Stimulated activated effector memory CD8-positive, alpha-beta T cell treated with anti-CD3 and anti-CD28 coated beads, Interleukin-12 subunit alpha, Interleukin-12 subunit beta, amount 100 ng/mL, for 72 hours (primary cell): ENCODE results near the gene SLC12A9.
A peak's percentile ranks its signal among the peaks of the same experiment; 100 is the strongest.

ENCODE experiments used
- ATAC-seq: fragments of 150-1000 bp; cut with Tn5 transposase; 2 replicates; pipeline ENCODE4 v1.10.0; 2021
- DNase-seq, 2 donors: peaks; one replicate each; pipeline ENCODE4 v3.0.0; 2021 to 2022; ENCODE audit warnings: low spot score in 2 of 2
- H3K27ac Mint-ChIP-seq: one replicate; pipeline ENCODE4 v1.8.0; 2022; ENCODE audit warnings: mild to moderate bottlenecking, mixed read lengths
- H3K36me3 Mint-ChIP-seq: one replicate; pipeline ENCODE4 v1.8.0; 2022; ENCODE audit warnings: mild to moderate bottlenecking, mixed read lengths
- H3K4me1 Mint-ChIP-seq: one replicate; pipeline ENCODE4 v1.8.0; 2022; ENCODE audit warnings: mixed read lengths
- H3K4me3 Mint-ChIP-seq: one replicate; pipeline ENCODE4 v1.8.0; 2022; ENCODE audit warnings: mild to moderate bottlenecking, mixed read lengths
- H3K9me3 Mint-ChIP-seq: one replicate; pipeline ENCODE4 v1.8.0; 2022; ENCODE audit warnings: mixed read lengths

Gene SLC12A9

DNA sequence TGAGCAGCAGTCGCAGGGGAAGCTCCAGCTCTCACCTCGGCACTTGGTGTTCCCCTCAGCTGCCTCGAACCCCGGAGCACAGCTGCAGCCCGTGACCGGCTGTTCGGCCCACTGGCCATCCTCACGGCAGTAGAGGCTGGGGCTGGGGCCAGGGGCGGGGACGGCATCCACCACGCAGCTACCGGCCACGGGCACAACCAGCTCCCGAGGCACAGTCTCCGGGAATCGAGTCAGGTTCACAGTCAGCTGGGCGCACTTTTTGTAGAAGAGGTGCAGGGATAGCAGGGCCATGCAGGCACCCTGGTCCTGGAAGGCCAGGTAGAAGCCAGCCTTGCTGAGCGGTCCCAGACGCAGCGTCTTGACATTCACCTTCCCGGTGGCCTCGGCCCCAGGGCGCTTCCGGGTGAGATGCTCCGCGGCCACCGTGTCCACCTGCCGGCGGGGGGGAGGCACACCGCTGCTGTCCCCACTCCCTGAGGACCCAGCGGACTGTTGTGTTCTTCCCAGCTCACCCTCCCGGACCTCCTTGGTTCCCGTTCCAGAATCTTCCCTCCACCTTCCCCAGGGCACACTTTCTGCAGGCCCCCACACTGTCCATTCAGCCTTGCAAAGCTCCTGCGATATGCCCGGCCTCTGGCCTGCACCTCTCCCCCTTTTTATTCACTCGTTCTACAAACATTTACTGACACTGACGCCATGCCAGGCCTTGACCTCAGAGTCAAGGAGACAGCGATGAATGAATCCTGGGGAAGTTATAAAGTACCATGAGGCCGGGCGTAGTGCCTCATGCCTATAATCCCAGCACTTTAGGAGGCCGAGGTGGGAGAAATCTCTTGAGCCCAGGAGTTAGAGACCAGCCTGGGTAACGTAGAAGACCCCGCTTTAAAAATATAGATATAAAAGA lies 30.0 kb upstream of the SLC12A9 start:
- Mint-ChIP-seq H3K27ac (no peak overlapping the region), H3K9me3 (no peaks in the 10 kb centered on the region), H3K4me3 (no peak overlapping the region), H3K4me1 (peaks cover 16% of the 10 kb centered on the region), H3K36me3 (no peaks in the 10 kb centered on the region)
- ATAC-seq: no peak
- DNase-seq: no peak

DNA sequence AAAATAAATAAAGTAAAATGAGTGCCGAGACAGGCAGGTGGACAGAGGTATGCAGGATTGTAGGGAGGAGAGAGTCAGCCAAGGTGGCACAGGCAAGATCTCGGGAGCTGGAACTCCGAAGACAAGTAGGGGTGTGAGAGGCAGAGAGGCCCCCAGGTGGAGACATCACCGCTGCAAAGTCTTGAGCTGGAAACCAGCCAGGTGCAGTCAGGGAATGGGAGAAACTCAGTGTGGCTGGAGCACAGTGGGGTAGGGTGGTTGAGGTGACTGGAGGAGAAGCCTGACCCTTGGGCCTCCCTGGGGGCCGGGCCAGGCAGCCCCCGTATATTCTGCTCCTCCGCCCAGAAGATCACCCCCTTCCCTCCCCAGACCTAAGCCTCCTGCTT lies 29.4 kb upstream of the SLC12A9 start:
- DNase-seq: no peak
- H3K4me1 Mint-ChIP-seq: peaks cover 22% of the 10 kb centered on the region
- no peaks in the 10 kb centered on the region for H3K9me3 Mint-ChIP-seq
- no peak for ATAC-seq
- H3K36me3 Mint-ChIP-seq: no peaks in the 10 kb centered on the region
- H3K27ac Mint-ChIP-seq: no peak overlapping the region
- H3K4me3 Mint-ChIP-seq: no peak overlapping the region

DNA sequence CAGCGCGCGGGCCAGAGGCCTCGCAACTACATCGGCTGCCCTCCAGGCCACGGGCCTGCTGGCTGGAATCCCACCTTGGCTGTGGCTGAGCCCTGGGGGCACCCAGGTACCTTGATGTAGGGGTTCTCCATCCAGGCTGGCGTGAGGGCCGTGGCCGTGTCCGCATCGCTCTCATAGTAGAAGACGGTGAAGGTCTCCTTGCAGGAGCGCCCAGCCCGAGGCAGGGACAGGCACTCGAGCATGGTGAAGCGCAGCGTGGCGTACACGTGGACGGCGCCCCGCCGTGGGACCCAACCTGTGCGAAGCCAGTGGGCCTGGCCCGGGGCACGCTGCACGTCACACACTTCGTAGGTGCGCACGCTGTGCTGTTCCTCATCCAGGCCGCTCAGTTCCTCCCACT lies 29.0 kb upstream of the SLC12A9 start:
- DNase-seq: no peak
- Mint-ChIP-seq H3K4me3 (no peak overlapping the region), H3K4me1 (peaks cover 23% of the 10 kb centered on the region), H3K36me3 (no peaks in the 10 kb centered on the region), H3K9me3 (no peaks in the 10 kb centered on the region), H3K27ac (no peak overlapping the region)
- ATAC-seq: no peak

DNA sequence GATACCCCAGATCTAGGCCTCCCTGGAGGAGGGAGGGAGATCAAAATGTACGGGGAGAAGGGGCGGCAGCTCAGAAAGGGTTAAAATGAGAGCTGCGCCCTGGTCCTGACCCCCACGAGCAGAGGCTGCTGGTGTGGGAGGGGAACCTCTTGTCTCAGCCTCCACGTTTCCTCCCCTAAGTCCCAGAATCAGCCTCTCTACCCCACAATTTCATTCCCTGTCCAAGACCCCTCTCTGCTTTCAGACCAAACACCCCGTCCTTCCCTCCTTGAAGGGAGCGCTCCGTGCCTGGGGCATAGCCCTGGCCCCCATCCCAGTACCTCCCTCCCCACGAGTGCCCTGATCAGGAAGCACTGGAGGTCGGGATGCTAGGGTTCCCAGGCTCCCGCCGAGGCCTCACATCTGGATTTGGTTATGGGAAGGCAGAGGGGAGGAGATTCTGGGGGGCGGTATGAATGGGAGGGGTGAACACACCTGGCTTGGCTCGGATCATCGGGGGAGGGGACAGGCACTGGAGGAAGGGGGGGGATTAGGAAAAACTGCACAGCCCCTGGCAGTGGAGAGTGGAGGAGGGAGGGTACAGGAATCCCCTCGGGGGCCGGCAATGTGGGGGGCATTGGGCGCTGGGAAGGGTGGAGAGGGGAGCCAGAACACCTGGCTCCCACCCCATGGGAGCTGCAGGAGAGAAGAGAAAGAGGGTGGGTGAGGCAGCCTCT lies 27.9 kb upstream of the SLC12A9 start:
- H3K4me3 Mint-ChIP-seq: no peak overlapping the region
- peaks cover 23% of the 10 kb centered on the region for H3K4me1 Mint-ChIP-seq
- H3K36me3 Mint-ChIP-seq: no peaks in the 10 kb centered on the region
- ATAC-seq (no peak), DNase-seq (no peak)
- no peaks in the 10 kb centered on the region for H3K9me3 Mint-ChIP-seq
- no peak overlapping the region for H3K27ac Mint-ChIP-seq

DNA sequence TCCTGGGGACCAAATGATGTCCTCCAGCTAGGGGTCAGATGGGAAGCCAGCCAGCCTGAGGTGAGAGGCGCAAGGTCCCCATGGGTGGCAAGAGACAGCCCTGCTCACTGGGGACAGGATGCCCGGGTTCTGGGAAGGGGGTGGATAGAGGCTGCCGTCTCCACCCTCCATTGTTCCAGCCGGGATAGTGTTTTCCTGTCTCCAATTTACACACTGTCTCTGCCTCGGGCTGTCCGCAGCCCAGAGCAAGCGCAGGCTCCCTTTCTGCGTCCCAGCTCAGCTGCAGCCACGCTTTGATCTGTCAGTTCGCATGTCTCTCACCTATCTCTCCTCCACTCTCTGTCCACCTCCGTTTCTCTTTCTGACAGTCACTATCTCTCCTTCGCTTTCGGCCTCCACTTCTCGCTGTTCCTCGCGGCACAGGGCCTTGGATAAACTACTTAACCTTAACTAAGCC lies 27.3 kb upstream of the SLC12A9 start:
- no peaks in the 10 kb centered on the region for H3K36me3 Mint-ChIP-seq
- H3K27ac Mint-ChIP-seq: no peak overlapping the region
- peaks cover 23% of the 10 kb centered on the region for H3K4me1 Mint-ChIP-seq
- H3K9me3 Mint-ChIP-seq: no peaks in the 10 kb centered on the region
- no peak overlapping the region for H3K4me3 Mint-ChIP-seq
- DNase-seq (no peak), ATAC-seq (no peak)

DNA sequence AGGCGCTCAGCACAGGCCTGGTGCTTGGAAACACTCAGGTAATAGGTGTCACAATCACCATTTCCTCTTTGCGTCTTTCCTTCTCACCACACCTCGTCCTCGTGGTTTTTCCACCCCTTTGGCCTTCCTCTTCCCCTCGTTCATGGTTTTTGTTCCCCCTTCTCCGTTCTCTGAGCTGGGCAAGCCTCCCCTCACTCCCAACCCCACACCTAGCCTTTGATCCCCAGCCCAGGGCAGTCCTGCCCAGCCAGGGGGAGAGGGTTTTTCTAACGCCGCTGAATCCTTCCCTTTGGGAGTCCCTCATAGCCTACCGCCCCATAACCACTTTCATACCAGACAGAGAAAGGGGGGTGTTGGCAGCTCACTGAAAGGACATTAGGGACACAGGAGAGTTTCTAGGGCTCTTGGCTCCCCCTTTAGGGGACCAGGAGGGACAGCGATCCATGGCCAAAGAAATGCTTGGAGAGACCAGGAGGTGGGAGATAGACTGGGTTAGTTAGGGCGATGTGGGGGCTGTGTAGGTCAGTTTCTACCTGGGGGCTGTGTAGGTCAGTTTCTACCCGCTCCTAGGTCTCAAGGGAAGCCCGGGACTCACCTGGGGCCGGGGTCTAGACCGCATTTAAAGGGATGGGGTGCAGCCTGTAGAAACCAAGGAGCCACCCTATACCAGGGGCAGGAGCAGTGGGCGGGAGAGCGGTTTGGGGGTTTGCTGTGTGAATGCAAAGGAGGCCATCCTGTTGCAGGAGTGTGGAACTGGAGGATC lies 26.6 kb upstream of the SLC12A9 start:
- DNase-seq (no peak), ATAC-seq (no peak)
- no peak overlapping the region for H3K27ac Mint-ChIP-seq

DNA sequence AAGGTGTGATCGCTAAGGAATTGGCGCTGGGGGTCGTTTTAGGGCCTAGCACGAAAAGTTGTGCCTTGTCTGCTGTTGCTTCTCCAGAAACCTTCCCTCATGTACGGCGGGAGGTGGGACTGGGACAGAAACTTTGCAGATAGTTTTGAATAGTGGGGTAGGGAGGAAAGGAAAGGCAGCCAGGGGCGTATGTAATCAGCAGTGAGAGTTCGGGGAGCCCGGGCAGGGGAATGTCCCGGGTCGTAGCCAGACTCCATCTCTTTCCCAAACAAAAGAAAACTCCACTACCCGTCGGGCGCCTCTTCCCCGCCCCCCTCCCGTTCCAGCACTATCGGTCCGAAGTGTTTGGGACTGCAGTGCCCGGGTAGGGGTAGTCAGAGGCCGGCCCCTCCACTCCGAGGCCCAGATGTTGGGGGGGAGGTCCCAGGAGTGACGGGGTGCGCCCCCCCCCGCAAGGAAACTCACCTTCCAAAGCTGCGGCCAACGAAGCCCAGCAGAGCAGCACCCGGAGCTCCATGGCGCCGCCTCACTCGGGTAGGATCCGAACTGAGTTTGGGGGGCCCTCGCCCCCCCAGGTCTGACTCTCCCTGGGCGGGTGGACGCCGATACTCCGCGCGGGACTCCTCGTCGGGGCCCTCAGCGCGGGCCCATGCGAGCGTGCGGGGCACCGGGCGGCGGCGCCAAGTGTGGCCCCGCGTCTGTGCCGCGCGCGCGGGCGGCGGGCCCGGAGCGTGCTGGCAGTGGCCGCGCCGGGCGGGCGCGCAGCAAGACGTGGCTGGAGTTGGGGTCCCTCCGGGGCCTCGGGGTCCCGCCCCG lies 25.8 kb upstream of the SLC12A9 start:
- DNase-seq (no peak), ATAC-seq (peak; percentile 42)
- Mint-ChIP-seq H3K36me3 (no peaks in the 10 kb centered on the region), H3K27ac (no peak overlapping the region), H3K4me3 (peak overlapping the region; percentile 61), H3K4me1 (peaks cover 23% of the 10 kb centered on the region), H3K9me3 (no peaks in the 10 kb centered on the region)

More for the DNA sequence above, 26.6 kb upstream of the SLC12A9 start:
- no peaks in the 10 kb centered on the region for H3K36me3 Mint-ChIP-seq
- H3K4me1 Mint-ChIP-seq: peaks cover 23% of the 10 kb centered on the region
- H3K4me3 Mint-ChIP-seq: peak overlapping the region; percentile 58
- no peaks in the 10 kb centered on the region for H3K9me3 Mint-ChIP-seq

DNA sequence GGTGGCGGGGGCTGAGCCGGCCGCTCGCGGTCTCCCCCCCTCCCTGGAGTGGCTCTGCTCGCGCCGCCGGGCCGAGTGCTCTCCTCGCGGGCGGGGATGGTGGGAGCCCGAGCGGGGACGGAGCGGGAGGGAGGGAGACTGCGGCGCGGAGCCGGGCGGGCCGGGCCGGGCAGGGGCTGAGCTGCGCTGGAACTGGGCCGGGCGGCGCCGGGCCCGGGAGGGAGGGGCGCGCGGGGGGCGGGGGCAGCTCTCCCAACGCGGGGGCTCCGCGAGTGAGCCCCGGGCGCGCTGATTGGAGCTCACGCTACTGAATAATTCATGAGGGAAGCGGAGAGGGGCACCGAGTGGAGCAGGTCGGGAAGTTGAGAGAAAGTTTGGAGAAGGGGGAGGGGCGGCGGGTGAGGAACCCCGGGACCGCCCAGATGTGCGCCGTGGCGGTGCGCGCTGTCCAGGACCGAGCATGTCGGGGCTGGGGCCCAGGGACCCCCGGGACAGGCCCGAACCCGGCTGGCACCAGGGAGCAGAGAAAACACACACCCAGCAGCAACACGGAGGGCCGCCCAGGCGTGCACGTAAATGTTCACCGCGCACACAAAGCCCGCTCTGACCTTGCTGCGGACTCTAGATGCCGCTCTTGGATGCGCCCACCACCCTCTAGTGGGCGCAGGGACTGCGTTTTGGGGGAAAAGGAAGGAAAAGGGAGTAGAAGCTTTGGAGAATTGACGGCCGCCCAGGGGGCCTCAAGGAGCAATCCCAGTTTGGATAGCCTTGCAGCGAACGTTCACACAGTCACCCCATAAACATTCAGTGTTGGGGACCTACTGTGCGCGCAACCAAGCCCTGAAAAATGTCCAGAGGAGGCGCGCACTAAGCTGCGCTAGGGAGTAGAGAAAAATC lies 24.9 kb upstream of the SLC12A9 start, which contains the start of gene EPHB4:
EPHB4 (minus strand) TSS at position 194 of the 897 bp plus-strand sequence. CDS start 493 bp downstream, outside the sequence.
- Mint-ChIP-seq H3K36me3 (no peaks in the 10 kb centered on the region), H3K27ac (no peak within 1 kb of the TSS), H3K9me3 (no peaks in the 10 kb centered on the region), H3K4me3 (peak within 1 kb of the TSS; percentile 61), H3K4me1 (peaks cover 23% of the 10 kb centered on the region)
- peak; percentile 31 for ATAC-seq
- DNase-seq: no peak

DNA sequence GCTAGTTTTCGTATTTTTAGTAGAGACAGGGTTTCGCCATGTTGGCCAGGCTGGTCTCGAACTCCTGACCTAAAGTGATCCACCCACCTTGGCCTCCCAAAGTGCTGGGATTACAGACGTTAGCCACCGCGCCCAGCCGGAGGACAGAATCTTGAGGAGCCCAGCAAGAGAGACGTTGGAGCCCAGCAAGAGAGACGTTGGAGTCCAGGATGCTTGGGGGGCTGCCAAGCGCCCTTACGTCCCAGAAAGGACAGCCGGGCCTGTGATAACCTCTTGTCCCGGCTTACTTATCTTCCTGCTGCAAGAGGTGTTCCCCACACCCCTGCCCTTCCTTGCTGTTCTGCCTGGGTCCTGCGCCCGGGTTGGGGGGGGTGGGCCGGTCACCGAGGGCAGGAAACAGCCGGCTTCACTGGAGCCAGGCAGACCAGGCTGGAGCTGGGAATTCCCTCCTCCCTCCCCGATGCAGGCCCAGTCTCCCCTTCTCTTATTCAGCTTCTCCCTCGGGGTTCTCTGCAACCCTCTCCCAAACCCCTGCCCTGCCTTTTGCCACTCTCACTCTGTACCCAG lies 23.3 kb upstream of the SLC12A9 start:
- Mint-ChIP-seq H3K9me3 (no peaks in the 10 kb centered on the region), H3K4me3 (no peak overlapping the region), H3K4me1 (peaks cover 23% of the 10 kb centered on the region), H3K36me3 (no peaks in the 10 kb centered on the region), H3K27ac (no peak overlapping the region)
- DNase-seq (no peak), ATAC-seq (no peak)

DNA sequence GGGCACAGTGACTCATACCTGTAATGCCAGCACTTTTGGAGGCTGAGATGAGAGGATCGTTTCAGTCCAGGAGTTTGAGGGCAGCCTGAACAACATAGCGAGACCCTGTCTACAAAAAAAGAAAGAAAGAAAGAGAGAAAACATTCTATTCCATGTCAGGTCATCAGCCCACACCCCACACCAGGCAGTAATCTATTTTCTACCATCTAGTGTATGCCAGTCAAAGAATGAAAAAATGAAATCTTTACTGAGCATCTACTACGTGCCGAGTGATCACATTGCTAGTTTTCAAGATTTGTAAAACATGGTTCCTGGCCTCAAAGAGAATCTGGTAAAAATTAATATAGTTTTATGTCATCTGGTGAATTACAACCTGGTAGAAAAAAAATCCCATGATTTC lies 22.1 kb upstream of the SLC12A9 start:
- ATAC-seq (peak; percentile 29), DNase-seq (no peak)
- no peaks in the 10 kb centered on the region for H3K9me3 Mint-ChIP-seq

DNA sequence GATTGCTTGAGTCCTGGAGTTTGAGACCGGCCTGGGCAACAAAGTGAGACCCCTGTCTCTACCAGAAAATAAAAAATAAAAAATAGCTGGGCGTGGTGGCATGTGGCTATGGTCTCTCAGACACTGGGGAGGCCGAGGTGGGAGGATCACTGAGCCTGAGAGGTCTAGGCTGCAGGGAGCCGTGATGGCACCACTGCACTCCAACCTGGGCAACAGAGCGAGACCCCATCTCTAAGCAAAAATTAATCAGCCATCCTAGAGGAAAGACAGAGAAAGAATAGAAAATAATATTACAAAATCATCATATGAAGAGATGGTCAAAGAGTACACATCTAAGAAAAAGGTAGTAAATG lies 20.3 kb upstream of the SLC12A9 start:
- H3K9me3 Mint-ChIP-seq: no peaks in the 10 kb centered on the region
- H3K4me3 Mint-ChIP-seq: no peak overlapping the region
- peaks cover 21% of the 10 kb centered on the region for H3K4me1 Mint-ChIP-seq
- ATAC-seq (no peak), DNase-seq (no peak)
- H3K27ac Mint-ChIP-seq: no peak overlapping the region
- no peaks in the 10 kb centered on the region for H3K36me3 Mint-ChIP-seq

More for the DNA sequence above, 22.1 kb upstream of the SLC12A9 start:
- Mint-ChIP-seq H3K4me1 (peaks cover 22% of the 10 kb centered on the region), H3K27ac (no peak overlapping the region), H3K36me3 (no peaks in the 10 kb centered on the region), H3K4me3 (no peak overlapping the region)

DNA sequence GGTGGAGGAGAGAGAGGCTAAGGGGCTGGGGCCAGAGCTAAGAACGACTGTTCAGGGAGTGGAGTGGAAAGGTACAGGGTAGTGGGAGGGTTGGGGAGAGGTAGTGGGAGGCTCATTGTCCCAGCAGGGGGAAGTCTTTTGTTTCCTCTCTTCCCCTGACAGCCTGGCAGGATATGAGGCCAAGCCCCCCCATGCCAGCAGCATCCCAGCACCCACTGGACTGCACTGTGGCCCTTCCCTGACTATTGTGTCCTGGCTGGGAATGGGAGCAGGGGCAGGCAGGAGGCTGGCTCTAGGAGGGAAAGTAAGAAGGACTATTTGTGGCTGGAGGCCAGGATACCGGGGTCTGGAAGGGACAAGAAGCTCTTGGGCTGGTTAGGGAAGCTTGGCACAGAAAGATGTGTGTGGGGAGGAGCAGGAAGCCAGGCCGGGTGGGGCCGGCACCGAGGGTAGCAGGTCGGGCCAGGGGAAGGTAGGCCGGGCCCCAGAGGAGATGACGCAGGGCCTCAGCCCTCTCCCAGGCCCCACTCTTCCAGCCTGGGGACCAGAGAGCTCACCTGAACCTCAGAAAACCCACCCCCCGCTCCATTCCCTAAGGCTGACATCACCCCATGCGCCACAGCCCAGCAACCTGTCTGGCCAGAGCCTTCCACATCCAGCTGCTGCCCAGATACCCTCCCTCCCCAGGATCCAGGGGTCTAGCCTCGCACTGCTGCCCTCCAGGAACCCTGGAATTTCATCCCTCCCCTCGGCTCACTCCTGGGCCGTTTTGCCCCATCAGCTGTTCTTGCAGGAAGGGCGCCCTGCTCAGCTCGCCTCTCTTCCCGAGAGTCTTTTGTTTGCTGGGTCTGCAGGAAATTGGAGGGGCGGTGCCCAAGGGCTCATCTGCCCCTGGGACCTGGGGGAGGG lies 16.4 kb upstream of the SLC12A9 start:
- H3K27ac Mint-ChIP-seq: no peak overlapping the region
- H3K9me3 Mint-ChIP-seq: no peaks in the 10 kb centered on the region
- H3K4me3 Mint-ChIP-seq: peak overlapping the region; percentile 68
- no peak for DNase-seq
- no peak for ATAC-seq
- peaks cover 16% of the 10 kb centered on the region for H3K4me1 Mint-ChIP-seq
- H3K36me3 Mint-ChIP-seq: no peaks in the 10 kb centered on the region

DNA sequence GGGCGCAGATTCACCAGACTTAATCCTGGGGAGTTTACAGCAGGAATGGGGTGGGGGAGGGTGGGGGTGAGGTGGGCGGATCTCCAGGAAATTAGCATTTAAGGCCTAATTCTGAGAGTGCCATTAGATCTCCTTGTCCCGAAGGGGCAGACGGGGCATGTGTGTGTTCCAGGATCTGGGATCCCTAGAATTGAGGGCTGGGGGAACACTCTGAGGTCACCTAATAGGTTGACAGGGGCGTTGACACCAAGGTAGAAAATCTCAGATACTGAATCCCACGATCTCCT lies 15.8 kb upstream of the SLC12A9 start:
- no peaks in the 10 kb centered on the region for H3K36me3 Mint-ChIP-seq
- H3K9me3 Mint-ChIP-seq: no peaks in the 10 kb centered on the region
- H3K27ac Mint-ChIP-seq: peak overlapping the region; percentile 83
- H3K4me3 Mint-ChIP-seq: peak overlapping the region; percentile 68
- ATAC-seq (no peak), DNase-seq (no peak)
- peaks cover 16% of the 10 kb centered on the region for H3K4me1 Mint-ChIP-seq
